Measurements from ENCODE around the gene RNPC3.

RNPC3 gene

GRCh38 chr1:103525607-103526507 is at the start of gene RNPC3:
Gene RNPC3, plus strand, starts transcription at chr1:103525699. Its CDS starts 372 bp downstream, at chr1:103526071.
- peak; percentile 75 for DNase-seq (ENCODE audit: low read depth)

GRCh38 chr1:103477101-103477500 is 48.4 kb upstream of the RNPC3 start:
- DNase-seq (ENCODE audit: low read depth), result no peak

GRCh38 chr1:103489935-103490334 is 35.6 kb upstream of the RNPC3 start:
- no peak for DNase-seq (ENCODE audit: low read depth)

- no peak for DNase-seq (ENCODE audit: low read depth)
Measured at GRCh38 chr1:103492003-103492625, 33.4 kb upstream of the RNPC3 start.

GRCh38 chr1:103496014-103496635 is 29.4 kb upstream of the RNPC3 start:
- DNase-seq (ENCODE audit: low read depth), result no peak

GRCh38 chr1:103497404-103497803 is 28.1 kb upstream of the RNPC3 start:
- DNase-seq (ENCODE audit: low read depth), result no peak

- DNase-seq (ENCODE audit: low read depth), result no peak
Measured at GRCh38 chr1:103509250-103509649, 16.2 kb upstream of the RNPC3 start.

GRCh38 chr1:103513711-103514110 is 11.8 kb upstream of the RNPC3 start:
- no peak for DNase-seq (ENCODE audit: low read depth)

GRCh38 chr1:103514920-103515503 is 10.5 kb upstream of the RNPC3 start:
- no peak for DNase-seq (ENCODE audit: low read depth)

GRCh38 chr1:103516283-103516682 is 9.2 kb upstream of the RNPC3 start:
- DNase-seq (ENCODE audit: low read depth), result no peak

- DNase-seq (ENCODE audit: low read depth), result no peak
Measured at GRCh38 chr1:103516693-103517092, 8.8 kb upstream of the RNPC3 start.

- DNase-seq (ENCODE audit: low read depth), result no peak
Measured at GRCh38 chr1:103517380-103518047, 8.0 kb upstream of the RNPC3 start.

- no peak for DNase-seq (ENCODE audit: low read depth)
Measured at GRCh38 chr1:103520822-103521221, 4.7 kb upstream of the RNPC3 start.

GRCh38 chr1:103523346-103523745 is 2.2 kb upstream of the RNPC3 start:
- DNase-seq (ENCODE audit: low read depth), result no peak

- DNase-seq (ENCODE audit: low read depth), result no peak
Measured at GRCh38 chr1:103525114-103525606, 339 bp upstream of the RNPC3 start.

- no peak for DNase-seq (ENCODE audit: low read depth)
Measured at GRCh38 chr1:103527331-103527730, 1.8 kb downstream of the RNPC3 start.

GRCh38 chr1:103529746-103530145 is 4.2 kb downstream of the RNPC3 start:
- no peak for DNase-seq (ENCODE audit: low read depth)

GRCh38 chr1:103538226-103538625 is 12.7 kb downstream of the RNPC3 start:
- DNase-seq (ENCODE audit: low read depth), result no peak

- DNase-seq (ENCODE audit: low read depth), result no peak
Measured at GRCh38 chr1:103541431-103541830, 15.9 kb downstream of the RNPC3 start.

GRCh38 chr1:103546496-103546895 is 21.0 kb downstream of the RNPC3 start:
- DNase-seq (ENCODE audit: low read depth), result no peak

GRCh38 chr1:103547840-103548239 is 22.3 kb downstream of the RNPC3 start:
- DNase-seq (ENCODE audit: low read depth), result no peak

- no peak for DNase-seq (ENCODE audit: low read depth)
Measured at GRCh38 chr1:103560427-103560826, 34.9 kb downstream of the RNPC3 start.
